WTC11 (cell line): ENCODE data around the gene EPHA4. TPM values are rescaled to one million over a fixed set of nuclear protein-coding genes. Genes with fewer than 3 reads are reported as not detected.

Experiments
- ATAC-seq: fragments of 200-7000 bp; cut with Tn5 transposase; 2 replicates; pipeline ENCODE4 v1.10.0; 2021; ENCODE audit warnings: mild to moderate bottlenecking, moderate library complexity
- CTCF ChIA-PET: fragments of 300-600 bp; sonication (Branson Sonifier 250); formaldehyde crosslinking; loops from one replicate; lab custom pipeline; 2021; ENCODE audit warnings: antibody characterized with exemption; lab: Charles Lee
- POLR2A ChIA-PET: fragments of 350-600 bp; sonication (Branson Sonifier 250); formaldehyde crosslinking; loops from one replicate; lab custom pipeline; 2021; ENCODE audit warnings: antibody characterized with exemption; lab: Charles Lee
- DNase-seq: peaks from one replicate; pipeline ENCODE4 v3.0.0; 2021; ENCODE audit warnings: low spot score
- H3K27ac Mint-ChIP-seq: 2 replicates; pipeline ENCODE4 v1.8.0; 2021; ENCODE audit warnings: mixed read lengths
- H3K27me3 Mint-ChIP-seq: 2 replicates; pipeline ENCODE4 v1.8.0; 2021; ENCODE audit warnings: low read depth, mild to moderate bottlenecking, moderate library complexity, mixed read lengths
- H3K36me3 Mint-ChIP-seq: 2 replicates; pipeline ENCODE4 v1.8.0; 2021; ENCODE audit warnings: mixed read lengths
- H3K4me1 Mint-ChIP-seq: 2 replicates; pipeline ENCODE4 v1.8.0; 2022; ENCODE audit warnings: mixed read lengths
- H3K4me3 Mint-ChIP-seq: 2 replicates; pipeline ENCODE4 v1.8.0; 2021; ENCODE audit warnings: mild to moderate bottlenecking, moderate library complexity, mixed read lengths
- H3K9me3 Mint-ChIP-seq: 2 replicates; pipeline ENCODE4 v1.8.0; 2021; ENCODE audit warnings: mixed read lengths
- AR ChIP-seq: fragments of 250-450 bp; sonication (Bioruptor Pico); IDR thresholded peaks from 2 replicates; pipeline ENCODE4 v1.9.0; 2021; ENCODE audit warnings: mild to moderate bottlenecking
- ATF2 ChIP-seq: sonication (generic); formaldehyde crosslinking; IDR thresholded peaks from 2 replicates; pipeline ENCODE4 v1.8.1; 2022; ENCODE audit warnings: low read depth, missing genetic modification reagents, borderline replicate concordance
- ATF3 ChIP-seq: sonication (generic); formaldehyde crosslinking; conservative IDR thresholded peaks from 2 replicates; pipeline ENCODE4 v1.8.1; 2022; ENCODE audit warnings: mild to moderate bottlenecking, missing genetic modification reagents
- CREB1 ChIP-seq: sonication (generic); formaldehyde crosslinking; IDR thresholded peaks from 2 replicates; pipeline ENCODE4 v1.8.0; 2023; ENCODE audit warnings: mild to moderate bottlenecking, missing genetic modification reagents
- ERG ChIP-seq: fragments of 250-450 bp; sonication (Bioruptor Pico); IDR thresholded peaks from 2 replicates; pipeline ENCODE4 v1.8.0; 2021; ENCODE audit warnings: mild to moderate bottlenecking
- FOXP4 ChIP-seq: sonication (generic); formaldehyde crosslinking; IDR thresholded peaks from 2 replicates; pipeline ENCODE4 v1.8.0; 2022; ENCODE audit warnings: mild to moderate bottlenecking, missing genetic modification reagents
- HMGA2 ChIP-seq: fragments of 250-450 bp; sonication (Bioruptor Pico); IDR thresholded peaks from 2 replicates; pipeline ENCODE4 v1.4.0; 2021; ENCODE audit warnings: mild to moderate bottlenecking, moderate library complexity
- KAT7 ChIP-seq: sonication (generic); formaldehyde crosslinking; IDR thresholded peaks from 2 replicates; pipeline ENCODE4 v1.8.1; 2023; ENCODE audit warnings: missing genetic modification reagents, mild to moderate bottlenecking, borderline replicate concordance
- MYBL2 ChIP-seq: sonication (generic); formaldehyde crosslinking; IDR thresholded peaks from 2 replicates; pipeline ENCODE4 v1.8.1; 2023; ENCODE audit warnings: mild to moderate bottlenecking, moderate library complexity, missing genetic modification reagents
- NFE2L1 ChIP-seq: sonication (generic); formaldehyde crosslinking; IDR thresholded peaks from 2 replicates; pipeline ENCODE4 v1.8.1; 2023; ENCODE audit warnings: missing genetic modification reagents
- PREB ChIP-seq: sonication (generic); formaldehyde crosslinking; IDR thresholded peaks from 2 replicates; pipeline ENCODE4 v1.8.1; 2022; ENCODE audit warnings: mild to moderate bottlenecking, missing genetic modification reagents, moderate library complexity, borderline replicate concordance
- TEAD4 ChIP-seq: sonication (generic); formaldehyde crosslinking; IDR thresholded peaks from 2 replicates; pipeline ENCODE4 v1.8.0; 2022; ENCODE audit warnings: mild to moderate bottlenecking, missing genetic modification reagents
- USF2 ChIP-seq: sonication (generic); formaldehyde crosslinking; IDR thresholded peaks from 2 replicates; pipeline ENCODE4 v1.8.1; 2023; ENCODE audit warnings: mild to moderate bottlenecking, missing genetic modification reagents, moderate library complexity
- ZNF317 ChIP-seq: sonication (generic); formaldehyde crosslinking; IDR thresholded peaks from 2 replicates; pipeline ENCODE4 v1.8.1; 2023; ENCODE audit warnings: low read depth, mild to moderate bottlenecking, moderate library complexity, missing genetic modification reagents, borderline replicate concordance
- ZNF396 ChIP-seq: fragments of 250-450 bp; sonication (Bioruptor Pico); IDR thresholded peaks from 2 replicates; pipeline ENCODE4 v1.8.0; 2021; ENCODE audit warnings: mild to moderate bottlenecking, moderate library complexity, borderline replicate concordance
- ZSCAN18 ChIP-seq: fragments of 250-450 bp; sonication (Bioruptor Pico); IDR thresholded peaks from 2 replicates; pipeline ENCODE4 v2.1.2; 2022; ENCODE audit warnings: mild to moderate bottlenecking, moderate library complexity
- total RNA-seq: library from RNA; stranded (reverse); gene quantifications from 3 replicates; pipeline ENCODE4 v1.2.3, GENCODE V29; 2021

The EPHA4 gene
- total RNA-seq, 1 experiment from 2014 or later, result 11.0 TPM

GRCh38 chr2:221385716-221386115, 186.4 kb downstream of the EPHA4 start (continued):
- no peak for TF ChIP-seq ATF2 (CRISPR knock-in tag)
- TF ChIP-seq NFE2L1 (CRISPR knock-in tag), result no peak
- TF ChIP-seq CREB1 (CRISPR knock-in tag), result no peak
- TF ChIP-seq ZSCAN18 (CRISPR knock-in tag), result no peak

GRCh38 chr2:221381928-221382488, 190.1 kb downstream of the EPHA4 start:
- no peak overlapping the region for H3K27ac Mint-ChIP-seq
- no peaks in the 10 kb centered on the region for H3K9me3 Mint-ChIP-seq
- CTCF ChIA-PET, result no interaction called here
- no peak for DNase-seq
- H3K36me3 Mint-ChIP-seq, result no peaks in the 10 kb centered on the region
- H3K4me3 Mint-ChIP-seq, result no peak overlapping the region
- no peak for ATAC-seq
- POLR2A ChIA-PET, result no interaction called here
- TF ChIP-seq ZNF396 (CRISPR knock-in tag), result no peak
- peak; percentile 92 for TF ChIP-seq HMGA2 (CRISPR knock-in tag)
- no peaks in the 10 kb centered on the region for H3K27me3 Mint-ChIP-seq
- H3K4me1 Mint-ChIP-seq, result peaks cover 10% of the 10 kb centered on the region

- H3K27ac Mint-ChIP-seq, result no peak overlapping the region
- DNase-seq (no peak), ATAC-seq (no peak)
- POLR2A ChIA-PET, result no interaction called here
- CTCF ChIA-PET, result interaction anchor here (0.6 kb wide), 1 partner anchor 193 kb away, joined by 4 read pairs; no protein-coding TSS in a partner anchor
- H3K9me3 Mint-ChIP-seq, result no peaks in the 10 kb centered on the region
- no peaks in the 10 kb centered on the region for H3K36me3 Mint-ChIP-seq
- H3K4me3 Mint-ChIP-seq, result no peak overlapping the region
- TF ChIP-seq HMGA2 (CRISPR knock-in tag) (peak; percentile 80), TEAD4 (CRISPR knock-in tag) (no peak)
- H3K4me1 Mint-ChIP-seq, result peaks cover 10% of the 10 kb centered on the region
- no peaks in the 10 kb centered on the region for H3K27me3 Mint-ChIP-seq
Observed at GRCh38 chr2:221380686-221381085, 191.4 kb downstream of the EPHA4 start.

- DNase-seq, result no peak
- no peak for TF ChIP-seq PREB (CRISPR knock-in tag)
- no peak for TF ChIP-seq USF2
- TF ChIP-seq ATF3 (CRISPR knock-in tag), result no peak
- TF ChIP-seq MYBL2 (CRISPR knock-in tag), result no peak
- TF ChIP-seq ZNF317, result no peak
- no peak for TF ChIP-seq KAT7 (CRISPR knock-in tag)
- TF ChIP-seq AR (CRISPR knock-in tag), result no peak
- TF ChIP-seq FOXP4 (CRISPR knock-in tag), result no peak
- TF ChIP-seq ERG, result no peak
Observed at GRCh38 chr2:221380062-221380461, 192.0 kb downstream of the EPHA4 start.

More at GRCh38 chr2:221380062-221380461, 192.0 kb downstream of the EPHA4 start:
- H3K36me3 Mint-ChIP-seq, result no peaks in the 10 kb centered on the region
- no peaks in the 10 kb centered on the region for H3K27me3 Mint-ChIP-seq
- no peak overlapping the region for H3K27ac Mint-ChIP-seq
- peaks cover 10% of the 10 kb centered on the region for H3K4me1 Mint-ChIP-seq
- no peaks in the 10 kb centered on the region; the same call in 1 of the 2 replicates for H3K9me3 Mint-ChIP-seq
- H3K4me3 Mint-ChIP-seq, result no peak overlapping the region
- ChIA-PET CTCF (no interaction called here), POLR2A (no interaction called here)
- ATAC-seq, result peak; percentile 82
